HG03060 (cell line): ENCODE measurements around the gene TEPSIN.

Experiments
- ATAC-seq: cut with Tn5 transposase; IDR thresholded peaks from one replicate; pipeline ENCODE4 v1.9.1; 2021; ENCODE audit warnings: low read depth, moderate number of reproducible peaks; ENCODE audit not compliant: unreplicated experiment

Gene TEPSIN

DNA sequence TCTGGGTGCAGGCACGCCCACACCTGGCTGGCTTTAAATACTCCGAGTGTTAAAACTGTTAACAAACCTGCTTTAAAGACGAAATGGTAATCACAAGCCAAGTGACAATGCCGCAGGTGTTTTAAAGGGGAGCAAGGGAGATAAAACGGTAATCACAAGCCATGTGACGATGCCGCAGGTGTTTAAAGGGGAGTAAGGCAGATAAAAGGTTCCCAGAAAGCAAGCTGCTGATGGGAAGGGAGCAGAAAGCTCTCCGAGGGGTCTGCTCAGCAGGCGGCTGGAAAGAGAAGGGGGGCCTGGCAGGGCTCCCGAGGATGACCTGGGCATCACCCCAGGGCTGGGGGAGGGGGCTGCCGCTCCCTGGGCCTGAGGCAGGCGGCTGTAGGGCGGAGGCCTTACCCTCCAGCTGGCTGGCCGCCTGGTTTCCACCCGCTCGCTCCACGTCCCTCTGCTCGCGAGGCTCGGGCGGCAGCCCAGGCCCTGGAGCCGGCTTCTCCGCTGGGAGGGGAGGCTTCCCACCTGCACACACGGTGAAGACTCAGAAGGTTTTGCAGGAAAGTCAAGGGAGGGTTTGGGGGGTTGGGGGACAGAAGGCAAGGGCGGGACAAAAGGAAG is 12.3 kb upstream of the TEPSIN start:
- no peak for ATAC-seq

- ATAC-seq, result no peak
Observed at GRCh38 chr17:81250286-81251093, 11.6 kb upstream of the TEPSIN start.

DNA sequence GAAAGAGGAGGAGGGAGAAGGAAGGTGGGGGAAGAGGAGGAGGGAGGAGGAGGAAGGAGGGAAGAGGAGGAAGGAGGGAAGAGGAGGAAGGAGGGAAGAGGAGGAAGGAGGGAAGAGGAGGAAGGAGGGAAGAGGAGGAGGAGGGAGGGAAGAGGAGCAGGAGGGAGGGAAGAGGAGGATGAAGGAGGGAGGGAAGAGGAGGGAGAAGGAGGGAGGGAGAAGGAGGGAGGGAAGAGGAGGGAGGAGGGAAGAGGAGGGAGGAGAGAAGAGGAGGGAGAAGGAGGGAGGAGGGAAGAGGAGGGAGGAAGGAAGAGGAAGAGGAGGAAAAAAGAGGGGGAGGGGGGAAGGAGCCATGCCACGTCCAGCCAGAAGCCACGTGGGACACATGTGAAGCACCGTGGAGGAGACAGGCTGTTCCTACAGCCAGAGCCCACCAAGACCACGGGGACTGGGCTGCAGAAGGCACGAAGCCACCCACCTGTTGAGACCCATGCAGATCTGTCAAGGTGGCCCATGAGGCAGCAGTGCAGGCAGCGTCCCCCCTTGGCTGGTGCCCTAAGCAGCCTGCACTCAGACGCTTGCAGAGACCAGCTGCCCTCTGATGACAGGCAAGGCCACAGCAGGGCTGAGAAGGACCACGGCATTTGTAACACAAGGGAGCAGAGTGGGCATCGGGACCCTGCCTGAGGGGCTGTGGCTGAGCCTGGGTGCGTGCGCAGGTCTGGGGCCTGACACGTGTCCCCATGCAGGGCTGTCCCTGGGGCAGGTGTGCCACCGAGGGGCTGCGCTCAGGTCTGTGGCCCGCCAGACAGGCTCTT is 10.6 kb upstream of the TEPSIN start:
- no peak for ATAC-seq

DNA sequence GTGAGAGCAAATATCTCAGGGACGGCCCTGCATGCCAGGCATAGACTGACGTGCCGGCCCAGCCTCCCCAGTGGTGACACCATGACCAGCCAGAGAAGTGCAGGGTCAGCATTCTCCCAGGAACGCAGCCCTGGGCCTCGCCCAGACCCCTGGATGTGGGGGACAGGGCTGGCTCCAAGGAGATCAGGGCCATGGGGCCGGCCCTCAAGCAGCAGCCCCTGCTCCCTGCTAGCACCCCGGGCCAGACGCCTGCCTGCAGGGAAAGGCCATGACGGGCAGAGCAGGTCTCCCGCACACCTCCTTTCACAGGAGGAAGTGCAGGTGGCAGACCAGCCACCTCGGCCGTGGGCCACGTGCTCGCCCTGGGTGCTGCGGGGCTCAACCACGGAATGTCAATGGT is 9.8 kb upstream of the TEPSIN start:
- no peak for ATAC-seq

DNA sequence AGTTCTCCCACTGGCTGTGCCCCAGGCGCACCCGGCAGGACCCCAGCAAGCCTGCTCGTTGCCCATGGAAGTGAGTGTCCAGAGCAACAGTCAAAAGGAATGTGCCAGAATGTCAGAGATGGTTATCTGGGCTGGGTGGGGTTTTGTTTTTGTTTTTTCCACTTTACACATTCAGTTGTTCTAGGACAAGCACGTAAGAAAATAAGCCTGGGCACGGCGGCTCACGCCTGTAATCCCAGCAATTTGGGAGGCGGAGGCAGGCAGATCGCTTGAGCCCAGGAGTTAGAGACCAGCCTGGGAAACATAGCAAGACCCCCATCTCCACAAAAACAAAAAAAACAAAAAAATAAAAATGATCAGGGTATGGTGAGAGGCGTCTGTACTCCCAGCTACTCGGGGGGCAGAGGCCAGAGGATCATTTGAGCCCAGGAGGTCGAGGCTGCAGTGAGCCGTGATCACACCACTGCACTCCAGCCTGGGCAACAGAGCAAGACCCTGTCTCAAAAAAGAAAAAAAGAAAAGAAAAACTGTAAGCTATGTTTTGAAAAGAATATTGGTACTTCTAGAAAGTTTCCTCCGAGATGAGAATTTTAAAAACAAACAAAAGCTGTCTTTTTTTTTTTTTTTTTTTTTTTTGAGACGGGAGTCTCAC is 8.6 kb upstream of the TEPSIN start:
- no peak for ATAC-seq

- no peak for ATAC-seq
Observed at GRCh38 chr17:81246679-81247338, 8.0 kb upstream of the TEPSIN start.

GRCh38 chr17:81246343-81246670 is 7.5 kb upstream of the TEPSIN start:
- no peak for ATAC-seq

GRCh38 chr17:81245665-81246342 is 6.9 kb upstream of the TEPSIN start:
- no peak for ATAC-seq

DNA sequence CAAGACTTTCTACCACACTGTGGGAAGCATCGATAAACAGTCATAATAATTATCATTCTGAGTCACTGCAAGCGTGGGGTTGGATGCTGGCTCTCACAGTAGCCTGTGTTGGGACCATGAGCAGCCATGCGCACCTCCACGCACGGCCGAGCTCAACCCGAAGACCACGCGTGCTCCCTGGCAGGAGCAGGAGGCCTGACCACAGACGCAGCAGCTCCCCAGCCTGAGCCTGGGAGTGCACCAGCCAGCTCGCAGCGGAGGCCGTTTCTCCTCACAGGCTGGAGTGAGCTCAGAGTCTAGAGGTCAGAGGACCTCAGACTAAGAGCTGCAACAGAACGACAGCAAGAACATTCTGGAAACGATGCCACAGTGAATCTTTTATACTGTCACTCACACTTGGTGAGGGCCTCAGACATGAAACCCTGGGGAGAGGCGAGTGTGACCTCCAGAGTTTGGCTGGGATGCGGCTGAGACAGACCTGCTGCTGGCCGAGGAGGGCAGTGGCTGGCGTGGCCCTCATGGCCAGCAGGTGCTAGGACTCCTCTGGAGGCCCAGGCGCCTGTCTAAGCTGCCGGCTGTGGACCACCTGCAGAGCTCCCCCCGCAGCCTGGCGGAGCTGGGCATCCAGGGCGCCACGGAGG is 6.3 kb upstream of the TEPSIN start:
- ATAC-seq, result no peak

- no peak for ATAC-seq
Observed at GRCh38 chr17:81244358-81245023, 5.6 kb upstream of the TEPSIN start.

GRCh38 chr17:81243333-81243664 is 4.4 kb upstream of the TEPSIN start:
- no peak for ATAC-seq

DNA sequence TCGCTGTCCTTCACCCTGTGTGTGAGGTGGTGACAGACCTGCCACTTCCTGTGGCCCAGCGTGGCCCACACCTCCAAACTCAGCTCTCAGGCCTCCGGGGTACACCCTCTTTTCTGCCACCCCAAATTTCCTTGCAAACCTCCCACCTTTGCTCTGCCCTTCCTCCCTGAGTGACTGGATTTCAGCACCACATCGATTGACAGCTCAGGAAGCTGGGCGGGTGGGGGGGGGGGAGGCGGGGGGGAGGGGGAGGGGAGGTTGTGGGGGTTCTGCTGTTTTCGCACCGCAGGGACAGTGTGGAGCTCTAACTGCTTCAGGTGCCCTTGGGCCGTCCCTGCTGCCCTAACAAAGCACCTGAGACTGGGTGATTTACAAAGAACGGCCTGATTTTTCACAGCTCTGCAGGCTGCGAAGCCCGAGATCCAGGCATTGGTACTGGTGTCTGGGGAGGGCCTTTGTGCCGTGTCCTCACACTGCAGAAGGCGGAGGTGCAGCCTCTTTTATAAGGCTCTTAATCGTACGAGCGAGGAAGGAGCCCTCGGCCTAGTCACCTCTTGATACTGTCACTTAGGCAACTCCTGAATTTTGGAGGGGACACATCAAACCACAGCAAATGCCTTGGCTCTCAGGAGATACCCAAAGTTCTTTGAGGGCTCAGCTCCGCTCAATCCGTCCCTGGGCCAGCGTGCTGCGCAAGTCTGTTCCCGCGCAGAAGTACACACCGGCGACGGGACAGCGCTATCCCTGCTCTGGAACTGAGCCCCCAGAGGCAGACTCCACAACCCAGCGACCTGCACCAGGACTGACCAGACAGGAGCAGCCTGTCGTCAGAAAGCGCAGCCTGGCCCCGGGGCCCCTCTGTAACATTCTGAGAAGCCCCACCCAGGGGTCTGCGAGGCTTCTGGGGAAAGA is 3.8 kb upstream of the TEPSIN start:
- no peak for ATAC-seq

DNA sequence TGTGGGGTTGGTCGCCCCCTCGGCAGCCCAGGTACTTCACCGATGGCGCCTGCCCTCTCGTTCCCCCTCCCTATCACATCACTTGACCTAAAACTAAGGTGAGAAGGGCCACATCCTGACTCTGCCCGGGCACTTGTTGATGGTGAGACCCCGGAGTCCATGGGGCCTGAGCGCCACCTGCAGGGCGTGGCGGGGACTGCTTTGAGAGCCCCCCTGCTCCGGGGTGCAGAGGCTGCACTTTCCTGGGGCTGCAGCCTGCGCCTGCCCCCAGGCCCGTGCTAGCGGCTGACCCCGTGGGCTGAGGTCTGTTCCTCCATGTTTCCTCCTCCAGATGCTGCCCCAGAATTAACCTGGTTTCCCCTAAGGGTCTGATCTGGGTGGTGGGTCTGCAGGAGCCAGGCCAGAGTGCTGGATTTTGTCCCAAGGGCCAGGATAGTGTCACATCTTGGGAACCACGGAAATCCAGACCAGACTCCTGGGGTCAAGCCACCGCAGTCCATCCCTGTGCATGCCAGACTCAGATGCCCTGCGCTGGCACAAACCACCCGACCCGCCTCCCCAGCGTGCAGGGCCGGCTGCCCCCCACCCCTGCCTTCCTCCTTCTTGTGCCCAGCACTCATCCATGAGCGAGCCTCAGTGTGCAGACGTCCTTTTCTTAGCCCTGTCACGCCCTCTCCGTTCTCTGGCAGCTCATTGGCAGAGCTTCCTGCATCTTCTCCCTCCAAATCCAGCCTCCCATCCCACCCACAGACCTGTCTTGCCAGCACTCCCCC is 3.0 kb upstream of the TEPSIN start:
- no peak for ATAC-seq

- ATAC-seq, result no peak
Observed at GRCh38 chr17:81241203-81241602, 2.3 kb upstream of the TEPSIN start.

DNA sequence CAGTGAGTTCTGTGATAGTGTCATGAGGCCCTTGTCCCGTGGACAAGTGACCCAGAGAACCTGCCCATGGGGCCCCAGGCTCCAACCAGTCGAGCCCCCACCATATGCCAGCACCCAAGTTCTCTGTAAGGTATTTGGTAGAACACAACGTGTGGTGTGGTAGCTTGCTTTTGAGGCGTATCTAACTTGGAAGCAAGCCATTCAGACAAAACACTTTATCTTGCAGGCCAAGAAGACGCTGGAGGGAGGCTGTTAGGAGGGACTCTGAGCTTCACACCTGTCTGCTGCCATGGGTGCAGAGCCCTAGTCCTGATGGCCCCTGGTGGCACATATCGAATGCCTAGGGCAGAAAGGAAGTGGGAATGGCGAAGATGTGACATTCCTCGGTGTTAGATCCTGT is 1.9 kb upstream of the TEPSIN start:
- ATAC-seq, result no peak

DNA sequence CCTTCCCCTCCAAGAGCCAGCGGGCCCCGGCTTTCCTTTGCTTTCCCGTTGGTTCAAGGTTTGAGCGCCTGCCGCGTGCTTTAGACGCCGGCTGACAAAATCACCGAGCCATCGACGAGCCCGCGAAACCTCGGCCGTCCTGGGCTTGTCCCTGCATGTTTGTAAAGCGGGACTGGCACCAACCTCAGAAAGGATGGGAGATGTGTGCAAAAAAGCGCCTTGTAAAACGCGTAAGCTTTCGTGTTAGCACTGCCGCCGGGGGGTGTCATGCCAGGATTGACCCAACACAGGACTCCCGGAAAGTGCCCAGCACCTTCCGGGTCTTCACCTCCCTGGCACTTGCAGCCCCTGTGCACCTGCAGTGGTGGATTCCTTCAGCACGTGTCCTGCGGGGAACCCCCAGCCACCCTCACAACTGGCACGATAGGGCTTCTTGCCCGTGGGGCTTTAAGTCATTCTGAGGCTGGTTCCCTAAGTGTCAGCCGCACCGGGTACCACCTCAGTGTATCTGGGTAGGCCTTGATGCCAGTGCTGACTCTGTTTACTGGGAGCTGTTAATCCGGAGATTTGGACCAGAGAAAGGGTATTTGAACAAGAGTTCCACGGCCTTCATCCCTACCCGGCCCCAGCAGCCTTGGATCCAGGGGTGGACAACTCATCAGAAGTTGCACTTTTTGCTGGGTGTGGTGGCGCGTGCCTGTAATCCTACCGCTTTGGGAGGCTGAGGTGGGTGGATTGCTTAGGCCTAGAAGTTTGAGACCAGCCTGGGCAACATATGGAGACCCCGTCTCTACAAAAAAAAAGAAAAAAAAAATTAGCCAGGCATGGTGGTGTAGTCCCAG is 1.1 kb upstream of the TEPSIN start:
- no peak for ATAC-seq

GRCh38 chr17:81238490-81238814 is 403 bp downstream of the TEPSIN start:
- ATAC-seq, result no peak
